ENCODE results near the gene CHAF1A.

Gene CHAF1A

DNA sequence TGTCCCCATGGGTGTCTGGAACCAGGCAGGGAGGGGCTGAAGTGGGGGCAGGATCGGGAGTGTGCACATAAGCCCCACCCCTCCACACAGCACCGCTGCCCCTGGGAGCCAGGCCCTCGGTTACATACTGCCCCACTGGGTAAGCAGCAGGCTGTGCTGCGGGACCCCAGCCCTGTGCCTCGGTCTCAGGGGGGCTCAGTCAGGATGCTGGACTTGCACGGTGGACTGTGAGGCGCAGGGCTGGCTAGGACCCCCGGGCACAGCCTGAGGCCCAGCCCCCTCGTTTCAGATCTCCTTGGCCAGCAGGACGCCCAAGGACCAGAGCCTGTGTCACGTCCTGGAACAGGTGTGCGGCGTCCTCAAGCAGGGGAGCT, 42.8 kb upstream of the CHAF1A start:
- H2BK12ac ChIP-seq (ENCODE audit: low read length in 2 of 2) = no peak overlapping the region
- H3K4me3 ChIP-seq (ENCODE audit: insufficient read depth in 1 of 2, low read depth in 1 of 2, low read length in 2 of 2) = no peak overlapping the region
- DNase-seq = no peak

GRCh38 chr19:4360081-4360569, 42.3 kb upstream of the CHAF1A start:
- H2BK120ac ChIP-seq (ENCODE audit: low read depth, low read length) = no peak overlapping the region
- H3K14ac ChIP-seq (ENCODE audit: low read length in 2 of 2) = no peak overlapping the region

More for the DNA sequence above, 42.8 kb upstream of the CHAF1A start:
- Histone ChIP-seq H3K14ac (ENCODE audit: low read length in 2 of 2) (no peak overlapping the region), H2BK15ac (ENCODE audit: low read depth, poor library complexity, severe bottlenecking) (no peak overlapping the region), H3K9ac (ENCODE audit: low read length) (no peak overlapping the region), H4K91ac (ENCODE audit: low read length) (no peak overlapping the region), H3K36me3 (ENCODE audit: control insufficient read depth in 1 of 2, insufficient read depth in 2 of 2, low read depth in 1 of 2, low read length in 2 of 2) (peaks cover 67 to 88% of the 10 kb centered on the region in 2 experiments), H3K27me3 (ENCODE audit: control insufficient read depth in 1 of 2, insufficient read depth in 1 of 2, low read length in 2 of 2) (no peaks in the 10 kb centered on the region), H3K79me1 (replicated peaks; ENCODE audit: low read length, poor library complexity, severe bottlenecking) (peaks cover 7% of the 10 kb centered on the region), H3K23ac (ENCODE audit: low read length in 2 of 2) (no peak overlapping the region), H3K4ac (ENCODE audit: low read depth in 1 of 2, low read length in 2 of 2) (no peak overlapping the region), H3K18ac (ENCODE audit: low read depth in 1 of 2, low read length in 2 of 2) (no peak overlapping the region), H2BK5ac (ENCODE audit: low read depth, low read length, poor library complexity, severe bottlenecking) (no peak overlapping the region), H3K4me2 (ENCODE audit: low read length, poor library complexity, severe bottlenecking) (no peak overlapping the region), H4K8ac (ENCODE audit: low read length) (no peak overlapping the region), H3K4me1 (ENCODE audit: control insufficient read depth, insufficient read depth, low read depth, low read length) (peaks cover 43% of the 10 kb centered on the region), H3K9me3 (ENCODE audit: control insufficient read depth, low read length) (no peaks in the 10 kb centered on the region), H2BK120ac (ENCODE audit: low read depth, low read length) (no peak overlapping the region), H2AK5ac (ENCODE audit: low read length, severe bottlenecking) (no peak overlapping the region), H2AFZ (ENCODE audit: low read depth, low read length) (no peak overlapping the region), H3K27ac (ENCODE audit: low read length, poor library complexity, severe bottlenecking) (no peak overlapping the region)
- WGBS = 95% methylated on average over 13 of the region's 13 CpGs

DNA sequence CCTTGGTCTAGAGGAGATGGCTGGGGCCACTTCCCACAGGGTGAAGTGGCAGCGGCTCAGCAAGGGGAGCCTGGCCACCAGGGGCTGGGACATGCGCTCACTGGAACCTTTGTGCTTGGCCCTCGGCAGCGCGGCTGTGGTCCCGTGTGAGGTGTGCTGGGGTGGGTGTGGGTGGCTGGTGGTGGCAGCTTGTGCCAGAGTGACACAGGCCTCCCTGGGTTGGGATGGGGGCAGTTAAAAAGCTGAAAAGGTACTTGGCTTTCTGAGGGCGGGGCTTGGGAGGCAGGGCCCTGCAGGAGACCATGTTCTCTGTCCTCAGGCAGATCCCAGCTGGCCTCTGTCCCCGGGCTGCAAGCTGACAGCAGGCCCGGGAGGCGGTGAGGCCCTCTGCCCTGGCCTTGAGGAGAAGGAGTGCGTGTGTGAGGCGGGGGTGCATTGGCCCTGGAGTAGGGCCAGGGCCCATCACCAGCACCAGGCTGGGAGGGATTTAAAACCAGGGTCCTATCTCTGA, 41.7 kb upstream of the CHAF1A start:
- Histone ChIP-seq H3K79me1 (replicated peaks; ENCODE audit: low read length, poor library complexity, severe bottlenecking) (peaks cover 15% of the 10 kb centered on the region), H3K4me2 (ENCODE audit: low read length, poor library complexity, severe bottlenecking) (no peak overlapping the region), H3K27me3 (ENCODE audit: control insufficient read depth in 1 of 2, insufficient read depth in 1 of 2, low read length in 2 of 2) (no peaks in the 10 kb centered on the region), H2BK12ac (ENCODE audit: low read length in 2 of 2) (no peak overlapping the region), H3K4me3 (ENCODE audit: insufficient read depth in 1 of 2, low read depth in 1 of 2, low read length in 2 of 2) (no peak overlapping the region), H3K4me1 (ENCODE audit: control insufficient read depth, insufficient read depth, low read depth, low read length) (peaks cover 50% of the 10 kb centered on the region), H3K14ac (ENCODE audit: low read length in 2 of 2) (peak overlapping the region in 1 of 2 experiments; percentile 31), H2BK15ac (ENCODE audit: low read depth, poor library complexity, severe bottlenecking) (no peak overlapping the region), H2BK5ac (ENCODE audit: low read depth, low read length, poor library complexity, severe bottlenecking) (no peak overlapping the region), H3K36me3 (ENCODE audit: control insufficient read depth in 1 of 2, insufficient read depth in 2 of 2, low read depth in 1 of 2, low read length in 2 of 2) (peaks cover 76 to 92% of the 10 kb centered on the region in 2 experiments), H2AK5ac (ENCODE audit: low read length, severe bottlenecking) (no peak overlapping the region), H2BK120ac (ENCODE audit: low read depth, low read length) (no peak overlapping the region), H3K27ac (ENCODE audit: low read length, poor library complexity, severe bottlenecking) (peak overlapping the region; percentile 25), H3K4ac (ENCODE audit: low read depth in 1 of 2, low read length in 2 of 2) (no peak overlapping the region), H4K8ac (ENCODE audit: low read length) (no peak overlapping the region), H3K9ac (ENCODE audit: low read length) (no peak overlapping the region), H2AFZ (ENCODE audit: low read depth, low read length) (no peak overlapping the region), H3K23ac (ENCODE audit: low read length in 2 of 2) (no peak overlapping the region), H3K18ac (ENCODE audit: low read depth in 1 of 2, low read length in 2 of 2) (no peak overlapping the region), H4K91ac (ENCODE audit: low read length) (no peak overlapping the region), H3K9me3 (ENCODE audit: control insufficient read depth, low read length) (no peaks in the 10 kb centered on the region)
- DNase-seq = no peak
- 78% methylated on average over 12 of the region's 12 CpGs for WGBS

More at GRCh38 chr19:4360081-4360569, 42.3 kb upstream of the CHAF1A start:
- Histone ChIP-seq H3K4me1 (ENCODE audit: control insufficient read depth, insufficient read depth, low read depth, low read length) (peaks cover 44% of the 10 kb centered on the region), H4K8ac (ENCODE audit: low read length) (no peak overlapping the region), H2BK12ac (ENCODE audit: low read length in 2 of 2) (no peak overlapping the region), H2AFZ (ENCODE audit: low read depth, low read length) (no peak overlapping the region), H2BK5ac (ENCODE audit: low read depth, low read length, poor library complexity, severe bottlenecking) (no peak overlapping the region), H3K27ac (ENCODE audit: low read length, poor library complexity, severe bottlenecking) (no peak overlapping the region), H3K27me3 (ENCODE audit: control insufficient read depth in 1 of 2, insufficient read depth in 1 of 2, low read length in 2 of 2) (no peaks in the 10 kb centered on the region), H3K18ac (ENCODE audit: low read depth in 1 of 2, low read length in 2 of 2) (no peak overlapping the region), H3K23ac (ENCODE audit: low read length in 2 of 2) (no peak overlapping the region), H3K36me3 (ENCODE audit: control insufficient read depth in 1 of 2, insufficient read depth in 2 of 2, low read depth in 1 of 2, low read length in 2 of 2) (peaks cover 70 to 87% of the 10 kb centered on the region in 2 experiments), H3K9me3 (ENCODE audit: control insufficient read depth, low read length) (no peaks in the 10 kb centered on the region), H4K91ac (ENCODE audit: low read length) (no peak overlapping the region), H3K79me1 (replicated peaks; ENCODE audit: low read length, poor library complexity, severe bottlenecking) (peaks cover 9% of the 10 kb centered on the region), H3K4me2 (ENCODE audit: low read length, poor library complexity, severe bottlenecking) (no peak overlapping the region), H2BK15ac (ENCODE audit: low read depth, poor library complexity, severe bottlenecking) (no peak overlapping the region), H3K4me3 (ENCODE audit: insufficient read depth in 1 of 2, low read depth in 1 of 2, low read length in 2 of 2) (no peak overlapping the region), H3K4ac (ENCODE audit: low read depth in 1 of 2, low read length in 2 of 2) (no peak overlapping the region), H3K9ac (ENCODE audit: low read length) (no peak overlapping the region), H2AK5ac (ENCODE audit: low read length, severe bottlenecking) (no peak overlapping the region)
- WGBS = 88% methylated on average over 9 of the region's 9 CpGs
- no peak for DNase-seq

GRCh38 chr19:4361152-4362046, 41.0 kb upstream of the CHAF1A start:
- DNase-seq = no peak
- no peak overlapping the region for H4K91ac ChIP-seq (ENCODE audit: low read length)

More at GRCh38 chr19:4361152-4362046, 41.0 kb upstream of the CHAF1A start:
- Histone ChIP-seq H3K4me3 (ENCODE audit: insufficient read depth in 1 of 2, low read depth in 1 of 2, low read length in 2 of 2) (no peak overlapping the region), H3K27ac (ENCODE audit: low read length, poor library complexity, severe bottlenecking) (peak overlapping the region; percentile 25), H3K4me2 (ENCODE audit: low read length, poor library complexity, severe bottlenecking) (no peak overlapping the region), H3K23ac (ENCODE audit: low read length in 2 of 2) (no peak overlapping the region), H3K9me3 (ENCODE audit: control insufficient read depth, low read length) (no peaks in the 10 kb centered on the region), H3K4ac (ENCODE audit: low read depth in 1 of 2, low read length in 2 of 2) (no peak overlapping the region), H3K27me3 (ENCODE audit: control insufficient read depth in 1 of 2, insufficient read depth in 1 of 2, low read length in 2 of 2) (no peaks in the 10 kb centered on the region), H2BK120ac (ENCODE audit: low read depth, low read length) (no peak overlapping the region), H3K14ac (ENCODE audit: low read length in 2 of 2) (peak overlapping the region in 1 of 2 experiments; percentile 31), H3K4me1 (ENCODE audit: control insufficient read depth, insufficient read depth, low read depth, low read length) (peaks cover 50% of the 10 kb centered on the region), H2AFZ (ENCODE audit: low read depth, low read length) (no peak overlapping the region), H2BK5ac (ENCODE audit: low read depth, low read length, poor library complexity, severe bottlenecking) (no peak overlapping the region), H3K36me3 (ENCODE audit: control insufficient read depth in 1 of 2, insufficient read depth in 2 of 2, low read depth in 1 of 2, low read length in 2 of 2) (peaks cover 81 to 92% of the 10 kb centered on the region in 2 experiments), H3K18ac (ENCODE audit: low read depth in 1 of 2, low read length in 2 of 2) (no peak overlapping the region), H3K79me1 (replicated peaks; ENCODE audit: low read length, poor library complexity, severe bottlenecking) (peaks cover 21% of the 10 kb centered on the region), H3K9ac (ENCODE audit: low read length) (no peak overlapping the region), H2BK12ac (ENCODE audit: low read length in 2 of 2) (no peak overlapping the region), H2AK5ac (ENCODE audit: low read length, severe bottlenecking) (peak overlapping the region; percentile 33), H4K8ac (ENCODE audit: low read length) (no peak overlapping the region), H2BK15ac (ENCODE audit: low read depth, poor library complexity, severe bottlenecking) (no peak overlapping the region)
- 91% methylated on average over 43 of the region's 50 CpGs for WGBS

All from mesenchymal stem cell (in vitro differentiated cells and primary cell).